Keratinocyte (primary cell): ENCODE measurements around the gene PRKAG2.

ENCODE experiments used
- CTCF ChIP-seq, 3 experiments: IDR thresholded peaks in 1 of 3; conservative IDR thresholded peaks in 1 of 3; optimal IDR thresholded peaks in 1 of 3; 2 replicates in 2 of 3; 3 replicates in 1 of 3; pipeline versions ENCODE3 to v1.5.1; 2011; ENCODE audit warnings: low read length in 3 of 3, mild to moderate bottlenecking in 3 of 3, moderate library complexity in 2 of 3, control low read depth in 1 of 3, inconsistent platforms in 1 of 3; ENCODE audit not compliant: insufficient read depth in 2 of 3; ENCODE audit errors: extremely low read depth in 1 of 3
- EZH2 ChIP-seq: IDR thresholded peaks from one replicate; pipeline ENCODE4 v1.6.1; 2012; ENCODE audit warnings: inconsistent platforms, mild to moderate bottlenecking, low read length, moderate library complexity

- TF ChIP-seq CTCF (optimal IDR thresholded peaks at IDR 0.05 in 1 of 3, IDR thresholded peaks at IDR 0.05 in 1 of 3, conservative IDR thresholded peaks at IDR 0.05 in 1 of 3; ENCODE audit: extremely low read depth in 1 of 3, insufficient read depth in 2 of 3, low read length in 3 of 3) (no peak), EZH2 (no peak)
These were observed 133.4 kb downstream of the PRKAG2 start for GRCh38 chr7:151743481-151743983.
